Prostate gland (tissue), 2 donors: ENCODE results near the gene CLIC1. TPM values are rescaled to one million over a fixed set of nuclear protein-coding genes. Genes with fewer than 3 reads are reported as not detected.

ENCODE experiments used
- DNase-seq: peaks from one replicate; pipeline ENCODE4 v3.0.0-alpha.2; 2019; ENCODE audit warnings: low spot score
- H3K27ac ChIP-seq, 2 donors: fragments of 200-600 bp; sonication (generic); 2 replicates each; pipeline ENCODE4 v1.5.1; 2017 to 2019
- H3K27me3 ChIP-seq: fragments of 200-600 bp; sonication (generic); replicated peaks from 2 replicates; pipeline ENCODE4 v1.5.1; 2019; ENCODE audit not compliant: insufficient read depth
- H3K36me3 ChIP-seq, 2 donors: fragments of 200-600 bp; sonication (generic); 1 replicate in 1 of 2; 2 replicates in 1 of 2; pipeline versions ENCODE4 v1.5.1 to v1.8.1; 2017 to 2019
- H3K4me1 ChIP-seq: fragments of 200-600 bp; sonication (generic); replicated peaks from 2 replicates; pipeline ENCODE4 v1.5.1; 2019
- H3K4me3 ChIP-seq, 2 donors: fragments of 200-600 bp; sonication (generic); 2 replicates each; pipeline ENCODE4 v1.5.1; 2017 to 2019
- H3K9me3 ChIP-seq: fragments of 200-600 bp; sonication (generic); 2 replicates; pipeline ENCODE4 v1.5.1; 2017
- POLR2A ChIP-seq: fragments of 450-650 bp; IDR thresholded peaks from one replicate; pipeline ENCODE4 v1.6.1; 2016; ENCODE audit warnings: antibody characterized with exemption, mild to moderate bottlenecking
- POLR2AphosphoS5 ChIP-seq: sonication (generic); formaldehyde crosslinking; IDR thresholded peaks from one replicate; pipeline ENCODE4 v1.6.1; 2017; ENCODE audit warnings: antibody characterized with exemption
- WGBS: methylation state at CpG from one replicate; pipeline ENCODE4 v1.1.5; 2018; 5-methylcytosine and 5-hydroxymethylcytosine counted together
- intact Hi-C: fragments of 100-400 bp; cut with DNase I; formaldehyde crosslinking; loops from one replicate; pipeline ENCODE4 v1.14.2; 2022
- total RNA-seq, 2 donors: library from RNA; depleted of rRNA; stranded (reverse); fragments of >200 nt; gene quantifications; one replicate each; pipeline ENCODE4 v1.1.0, GENCODE V29; 2016
- TF ChIP-seq, protein P1 (sequence below), 4 experiments: fragments of 200-600 bp in 2 of 4; fragments of 450-650 bp in 2 of 4; sonication (generic) in 2 of 4; IDR thresholded peaks; 1 replicate in 3 of 4; 2 replicates in 1 of 4; pipeline ENCODE4 v1.5.1; 2016 to 2019; ENCODE audit warnings: antibody characterized with exemption in 4 of 4, mild to moderate bottlenecking in 2 of 4, moderate library complexity in 2 of 4

The CLIC1 gene
- total RNA-seq, 2 donors from 2014 or later, result 224 to 331 TPM

- intact Hi-C loops, result no loop called here
- Histone ChIP-seq H3K4me1 (no peaks in the 10 kb centered on the region), H3K4me3 (no peak overlapping the region), H3K36me3 (peaks cover 15 to 20% of the 10 kb centered on the region in 2 donors), H3K9me3 (no peaks in the 10 kb centered on the region), H3K27ac (no peak overlapping the region), H3K27me3 (no peaks in the 10 kb centered on the region)
- no peak for DNase-seq
- 78% methylated on average over 14 of the region's 14 CpGs for whole genome bisulfite sequencing
- TF ChIP-seq POLR2A (no peak), POLR2AphosphoS5 (no peak)
- TF ChIP-seq, protein P1, sequence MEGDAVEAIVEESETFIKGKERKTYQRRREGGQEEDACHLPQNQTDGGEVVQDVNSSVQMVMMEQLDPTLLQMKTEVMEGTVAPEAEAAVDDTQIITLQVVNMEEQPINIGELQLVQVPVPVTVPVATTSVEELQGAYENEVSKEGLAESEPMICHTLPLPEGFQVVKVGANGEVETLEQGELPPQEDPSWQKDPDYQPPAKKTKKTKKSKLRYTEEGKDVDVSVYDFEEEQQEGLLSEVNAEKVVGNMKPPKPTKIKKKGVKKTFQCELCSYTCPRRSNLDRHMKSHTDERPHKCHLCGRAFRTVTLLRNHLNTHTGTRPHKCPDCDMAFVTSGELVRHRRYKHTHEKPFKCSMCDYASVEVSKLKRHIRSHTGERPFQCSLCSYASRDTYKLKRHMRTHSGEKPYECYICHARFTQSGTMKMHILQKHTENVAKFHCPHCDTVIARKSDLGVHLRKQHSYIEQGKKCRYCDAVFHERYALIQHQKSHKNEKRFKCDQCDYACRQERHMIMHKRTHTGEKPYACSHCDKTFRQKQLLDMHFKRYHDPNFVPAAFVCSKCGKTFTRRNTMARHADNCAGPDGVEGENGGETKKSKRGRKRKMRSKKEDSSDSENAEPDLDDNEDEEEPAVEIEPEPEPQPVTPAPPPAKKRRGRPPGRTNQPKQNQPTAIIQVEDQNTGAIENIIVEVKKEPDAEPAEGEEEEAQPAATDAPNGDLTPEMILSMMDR (IDR thresholded peaks at IDR 0.05), result no peak
Observed at GRCh38 chr6:31687860-31688693, 48.3 kb downstream of the CLIC1 start.

- TF ChIP-seq POLR2A, result no peak
- TF ChIP-seq, protein P1 (IDR thresholded peaks at IDR 0.05), result no peak
- no peak for TF ChIP-seq POLR2AphosphoS5
- no peaks in the 10 kb centered on the region for H3K27me3 ChIP-seq
- no peaks in the 10 kb centered on the region for H3K9me3 ChIP-seq
- no peak overlapping the region for H3K4me3 ChIP-seq
- WGBS, result 84% methylated on average over 8 of the region's 8 CpGs
- intact Hi-C loops, result no loop called here
- H3K4me1 ChIP-seq, result no peaks in the 10 kb centered on the region
- H3K36me3 ChIP-seq, result peaks cover 15 to 20% of the 10 kb centered on the region in 2 donors
- no peak overlapping the region for H3K27ac ChIP-seq
- DNase-seq, result no peak
Observed at GRCh38 chr6:31687321-31687720, 49.0 kb downstream of the CLIC1 start.

- Histone ChIP-seq H3K27me3 (no peaks in the 10 kb centered on the region), H3K9me3 (no peaks in the 10 kb centered on the region), H3K27ac (no peak overlapping the region), H3K4me1 (no peaks in the 10 kb centered on the region), H3K4me3 (no peak overlapping the region), H3K36me3 (peaks cover 15 to 20% of the 10 kb centered on the region in 2 donors)
- DNase-seq, result no peak
- intact Hi-C loops, result no loop called here
- no peak for TF ChIP-seq POLR2A
- TF ChIP-seq POLR2AphosphoS5, result no peak
- WGBS, result 79% methylated on average over 5 of the region's 5 CpGs
Observed at GRCh38 chr6:31686483-31686882, 49.8 kb downstream of the CLIC1 start.

DNA sequence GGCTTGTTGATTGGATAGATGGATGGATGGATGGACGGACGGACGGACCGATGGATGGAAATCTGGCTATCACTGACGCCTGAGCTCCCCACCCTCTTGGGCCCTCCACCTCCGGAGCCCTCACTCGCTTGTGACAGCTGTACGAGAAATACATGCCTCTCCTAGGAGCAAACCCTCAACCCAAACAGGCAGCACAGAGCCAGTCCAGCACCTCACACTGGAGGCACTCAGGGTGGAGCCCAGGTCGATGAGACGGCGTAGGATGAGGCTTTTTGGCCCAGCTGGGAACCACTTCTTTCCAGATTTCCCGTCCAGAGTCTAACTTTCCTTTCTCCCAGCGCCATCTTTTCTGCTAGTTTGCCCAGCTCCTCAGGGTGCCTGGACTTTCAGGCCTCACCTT is 52.7 kb downstream of the CLIC1 start:
- intact Hi-C loops, result loop anchor here (5.0 kb wide), 4 partner anchors 44 to 264 kb away; partner anchors contain the start of genes CFB and DDAH2
- no peak overlapping the region for H3K4me3 ChIP-seq

DNA sequence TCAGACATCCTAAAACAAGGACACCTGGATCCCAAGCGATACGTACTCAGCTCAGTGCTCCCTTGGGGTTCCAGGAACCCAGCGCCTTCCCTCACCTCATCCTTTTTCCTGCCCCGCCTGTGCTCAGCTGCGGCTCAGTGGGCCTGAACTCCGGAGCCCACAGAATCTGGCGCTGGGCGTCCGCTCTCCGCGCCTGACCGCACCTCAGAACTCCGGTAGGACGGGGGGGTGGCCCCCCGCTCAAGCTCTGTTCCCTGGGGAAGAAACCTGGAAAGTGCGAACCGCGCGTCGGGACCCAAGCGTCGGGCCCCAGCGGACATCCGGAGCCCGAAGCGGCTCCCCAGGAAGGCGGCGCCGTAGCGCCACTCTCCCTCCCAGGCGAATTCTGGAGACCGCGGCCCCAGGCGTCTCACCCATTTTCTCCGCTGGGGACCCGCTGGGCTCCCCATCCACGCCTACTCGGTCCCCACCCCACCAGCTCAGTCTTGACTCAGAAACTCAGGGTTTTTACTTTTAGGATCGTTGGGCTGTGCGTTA is 55.1 kb downstream of the CLIC1 start:
- H3K4me3 ChIP-seq, result peak overlapping the region; percentile 36 to 46
- H3K27ac ChIP-seq, result peak overlapping the region; percentile 95
- intact Hi-C loops, result loop anchor here (5.0 kb wide), 4 partner anchors 46 to 266 kb away; partner anchors contain the start of genes CFB and DDAH2
- H3K9me3 ChIP-seq, result no peaks in the 10 kb centered on the region
- peak; percentile 41 for DNase-seq
- H3K36me3 ChIP-seq, result no peaks in the 10 kb centered on the region
- TF ChIP-seq, protein P1 (IDR thresholded peaks at IDR 0.05), result peak in 3 of 4 experiments; percentile 22 to 51 (median 48)
- peak; percentile 9 for TF ChIP-seq POLR2A
- TF ChIP-seq POLR2AphosphoS5, result no peak
- peaks cover 4% of the 10 kb centered on the region for H3K4me1 ChIP-seq
- under 1% methylated on average over 33 of the region's 40 CpGs for WGBS
- no peaks in the 10 kb centered on the region for H3K27me3 ChIP-seq

More for the DNA sequence above, 52.7 kb downstream of the CLIC1 start:
- no peak overlapping the region for H3K27ac ChIP-seq
- peaks cover 0 to 17% of the 10 kb centered on the region in 2 donors for H3K36me3 ChIP-seq
- 65% methylated on average over 13 of the region's 13 CpGs for WGBS
- DNase-seq, result no peak
- TF ChIP-seq POLR2A, result no peak
- TF ChIP-seq POLR2AphosphoS5, result no peak
- TF ChIP-seq, protein P1 (IDR thresholded peaks at IDR 0.05), result no peak
- peaks cover 4% of the 10 kb centered on the region for H3K4me1 ChIP-seq
- H3K9me3 ChIP-seq, result no peaks in the 10 kb centered on the region
- H3K27me3 ChIP-seq, result no peaks in the 10 kb centered on the region
